OCI-LY1 (cell line): ENCODE measurements around the gene OR4F6.
"Not testable (repeated sequence)": the region's sequence is repeated elsewhere in the genome, so short reads cannot be mapped to it uniquely, and the experiment has no call there.

Source experiments
- H2AFZ ChIP-seq: fragments of 200-600 bp; sonication (generic), shearing (Covaris generic); 2 replicates; pipeline ENCODE4 v1.6.0; 2014; ENCODE audit warnings: antibody characterized with exemption, mild to moderate bottlenecking, low read length
- H3F3A ChIP-seq: fragments of 200-600 bp; sonication (generic), shearing (Covaris generic); 2 replicates; pipeline ENCODE4 v1.6.0; 2014; ENCODE audit warnings: mild to moderate bottlenecking, antibody characterized with exemption, low read length, moderate library complexity; ENCODE audit not compliant: insufficient read depth
- H3K27ac ChIP-seq: fragments of 200-600 bp; sonication (generic); 2 replicates; pipeline ENCODE4 v1.5.1; 2014; ENCODE audit warnings: low read length, mixed run types, mild to moderate bottlenecking, low read depth; ENCODE audit not compliant: poor library complexity, severe bottlenecking
- H3K27me3 ChIP-seq: fragments of 200-600 bp; sonication (generic); 2 replicates; pipeline ENCODE4 v1.6.0; 2014; ENCODE audit warnings: antibody characterized with exemption, mild to moderate bottlenecking, low read length, moderate library complexity; ENCODE audit not compliant: insufficient read depth
- H3K36me3 ChIP-seq: fragments of 200-600 bp; sonication (generic); 2 replicates; pipeline ENCODE4 v1.6.1; 2014; ENCODE audit warnings: mild to moderate bottlenecking, antibody characterized with exemption, low read length, moderate library complexity, mixed read lengths; ENCODE audit not compliant: insufficient read depth
- H3K4me1 ChIP-seq: fragments of 200-600 bp; sonication (generic); 2 replicates; pipeline ENCODE4 v1.5.1; 2014; ENCODE audit warnings: mild to moderate bottlenecking, low read length, moderate library complexity; ENCODE audit not compliant: insufficient read depth, severe bottlenecking
- H3K4me2 ChIP-seq: fragments of 200-600 bp; sonication (generic), shearing (Covaris generic); 2 replicates; pipeline ENCODE4 v1.6.1; 2014; ENCODE audit warnings: low read length
- H3K4me3 ChIP-seq: fragments of 200-600 bp; sonication (generic); 2 replicates; pipeline ENCODE4 v1.5.1; 2014; ENCODE audit warnings: low read length, low read depth, mild to moderate bottlenecking, mixed read lengths; ENCODE audit not compliant: poor library complexity, severe bottlenecking
- H3K79me2 ChIP-seq: fragments of 200-600 bp; shearing (Covaris generic); 2 replicates; pipeline ENCODE4 v1.6.1; 2016; ENCODE audit warnings: mixed run types, low read length, mixed read lengths; ENCODE audit not compliant: insufficient read depth
- H3K9ac ChIP-seq: fragments of 200-600 bp; sonication (generic), shearing (Covaris generic); 2 replicates; pipeline ENCODE4 v1.6.1; 2014; ENCODE audit warnings: mild to moderate bottlenecking, low read length, mixed read lengths
- H3K9me2 ChIP-seq: fragments of 200-600 bp; sonication (generic), shearing (Covaris generic); 2 replicates; pipeline ENCODE4 v1.6.1; 2014; ENCODE audit warnings: low read depth, mild to moderate bottlenecking, low read length, mixed read lengths
- H3K9me3 ChIP-seq: fragments of 200-600 bp; shearing (Covaris generic); 2 replicates; pipeline ENCODE4 v1.6.1; 2014; ENCODE audit warnings: low read length, mixed read lengths
- H4K20me1 ChIP-seq: fragments of 200-600 bp; sonication (generic), shearing (Covaris generic); 2 replicates; pipeline ENCODE4 v1.6.0; 2016; ENCODE audit warnings: mild to moderate bottlenecking, low read length; ENCODE audit not compliant: insufficient read depth
- EZH2 ChIP-seq: fragments of 200-600 bp; sonication (generic), shearing (Covaris generic); IDR thresholded peaks from 2 replicates; pipeline ENCODE4 v1.8.0; 2017; ENCODE audit warnings: borderline replicate concordance, mixed run types, mild to moderate bottlenecking, antibody characterized with exemption, low read length, moderate library complexity, mixed read lengths
- TF ChIP-seq, protein P1 (sequence below): fragments of 200-600 bp; sonication (generic), shearing (Covaris generic); IDR thresholded peaks from 2 replicates; pipeline ENCODE4 v1.5.1; 2017; ENCODE audit warnings: mild to moderate bottlenecking, antibody characterized with exemption, low read length, moderate library complexity, mixed read lengths

The OR4F6 gene

DNA sequence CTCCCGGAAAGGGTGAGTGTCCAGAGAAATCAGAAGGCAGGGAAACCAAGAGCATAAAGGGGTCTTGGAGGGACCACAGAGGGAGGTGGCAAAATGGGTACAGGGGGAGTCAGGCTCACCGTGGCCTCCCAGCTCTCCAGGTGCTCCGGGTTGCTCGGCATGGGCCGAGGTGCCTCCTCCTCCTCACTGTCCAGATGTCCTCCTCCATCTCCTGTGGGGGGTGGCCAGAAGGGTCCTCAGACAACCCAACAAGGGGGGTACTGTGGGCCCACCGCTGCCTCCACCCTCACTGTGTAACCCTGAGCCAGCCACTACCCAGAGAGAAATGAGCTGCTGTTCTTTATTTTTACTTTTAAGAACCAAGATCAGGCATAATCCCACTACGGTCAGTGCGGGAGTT lies 30.4 kb upstream of the OR4F6 start:
- Histone ChIP-seq H3K4me3 (no peak overlapping the region), H3F3A (no peaks in the 10 kb centered on the region), H2AFZ (no peak overlapping the region), H3K36me3 (no peaks in the 10 kb centered on the region), H3K9me3 (no peaks in the 10 kb centered on the region), H3K27ac (no peak overlapping the region), H3K27me3 (no peaks in the 10 kb centered on the region), H3K9me2 (no peaks in the 10 kb centered on the region), H4K20me1 (no peaks in the 10 kb centered on the region), H3K9ac (no peak overlapping the region), H3K4me2 (no peak overlapping the region), H3K4me1 (no peaks in the 10 kb centered on the region), H3K79me2 (no peaks in the 10 kb centered on the region)
- TF ChIP-seq EZH2: no peak
- TF ChIP-seq, protein P1, sequence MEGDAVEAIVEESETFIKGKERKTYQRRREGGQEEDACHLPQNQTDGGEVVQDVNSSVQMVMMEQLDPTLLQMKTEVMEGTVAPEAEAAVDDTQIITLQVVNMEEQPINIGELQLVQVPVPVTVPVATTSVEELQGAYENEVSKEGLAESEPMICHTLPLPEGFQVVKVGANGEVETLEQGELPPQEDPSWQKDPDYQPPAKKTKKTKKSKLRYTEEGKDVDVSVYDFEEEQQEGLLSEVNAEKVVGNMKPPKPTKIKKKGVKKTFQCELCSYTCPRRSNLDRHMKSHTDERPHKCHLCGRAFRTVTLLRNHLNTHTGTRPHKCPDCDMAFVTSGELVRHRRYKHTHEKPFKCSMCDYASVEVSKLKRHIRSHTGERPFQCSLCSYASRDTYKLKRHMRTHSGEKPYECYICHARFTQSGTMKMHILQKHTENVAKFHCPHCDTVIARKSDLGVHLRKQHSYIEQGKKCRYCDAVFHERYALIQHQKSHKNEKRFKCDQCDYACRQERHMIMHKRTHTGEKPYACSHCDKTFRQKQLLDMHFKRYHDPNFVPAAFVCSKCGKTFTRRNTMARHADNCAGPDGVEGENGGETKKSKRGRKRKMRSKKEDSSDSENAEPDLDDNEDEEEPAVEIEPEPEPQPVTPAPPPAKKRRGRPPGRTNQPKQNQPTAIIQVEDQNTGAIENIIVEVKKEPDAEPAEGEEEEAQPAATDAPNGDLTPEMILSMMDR: no peak

DNA sequence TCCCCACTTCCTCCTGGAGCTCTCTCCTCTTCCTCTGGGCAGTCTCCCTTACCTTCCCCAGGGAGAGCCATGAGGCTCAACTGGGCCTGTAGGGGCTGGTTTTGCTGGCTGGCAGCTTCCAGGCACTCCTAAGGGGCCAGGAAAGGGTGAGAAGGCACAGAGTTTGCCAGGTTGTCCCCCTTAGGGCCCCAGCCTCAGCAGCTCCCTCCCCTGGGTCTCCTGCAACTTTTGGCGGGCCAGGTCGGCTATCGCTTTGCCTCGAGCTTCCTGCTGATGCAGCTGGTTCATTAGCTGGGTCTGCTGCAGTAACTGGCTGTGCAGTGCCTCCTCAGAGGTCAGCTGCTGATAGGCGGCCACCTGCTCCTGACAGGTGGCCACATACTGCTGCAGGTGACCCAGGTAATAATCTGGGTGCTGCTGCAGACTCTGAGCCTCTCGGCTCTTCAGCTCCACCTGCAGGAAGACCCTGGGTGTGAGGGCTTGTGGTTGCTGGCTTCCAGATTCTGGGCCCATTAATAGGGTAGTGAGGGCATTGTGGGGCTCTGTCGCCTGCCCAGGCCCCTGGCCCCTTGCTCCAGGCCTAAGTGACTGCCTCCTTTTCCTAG lies 29.7 kb upstream of the OR4F6 start:
- TF ChIP-seq, protein P1: peak; percentile 52
- TF ChIP-seq EZH2: no peak
- Histone ChIP-seq H3K4me3 (no peak overlapping the region), H2AFZ (no peak overlapping the region), H3K27ac (no peak overlapping the region), H3K27me3 (no peaks in the 10 kb centered on the region), H3K9me3 (no peaks in the 10 kb centered on the region), H3K4me1 (no peaks in the 10 kb centered on the region), H3K36me3 (no peaks in the 10 kb centered on the region), H3K9me2 (no peaks in the 10 kb centered on the region), H3K79me2 (no peaks in the 10 kb centered on the region), H3F3A (no peaks in the 10 kb centered on the region), H4K20me1 (no peaks in the 10 kb centered on the region), H3K4me2 (no peak overlapping the region), H3K9ac (no peak overlapping the region)

DNA sequence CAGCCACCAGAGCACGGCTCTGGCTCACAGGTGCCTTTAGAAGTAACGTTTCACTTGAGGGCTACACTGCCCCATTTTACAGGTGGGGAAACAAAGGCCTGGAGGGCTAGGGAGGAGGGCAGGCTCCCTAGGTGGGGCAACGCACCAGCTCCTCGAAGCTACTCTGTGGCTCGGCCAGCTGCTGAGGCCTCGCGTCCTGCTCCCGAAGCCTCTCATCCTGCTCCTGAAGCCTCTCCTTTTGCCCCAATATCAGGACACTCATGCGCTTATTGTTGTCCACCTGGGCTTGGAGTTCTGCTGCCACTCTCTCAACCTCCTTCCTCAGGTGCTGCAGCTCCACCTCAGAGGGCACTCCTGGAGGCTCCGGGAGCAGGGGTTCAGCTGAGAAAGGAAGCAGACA lies 28.2 kb upstream of the OR4F6 start:
- Histone ChIP-seq H3K27me3 (no peaks in the 10 kb centered on the region), H3K4me3 (no peak overlapping the region), H3K9me3 (no peaks in the 10 kb centered on the region), H3K27ac (no peak overlapping the region), H2AFZ (no peak overlapping the region), H3K4me2 (no peak overlapping the region), H3K4me1 (no peaks in the 10 kb centered on the region), H3F3A (no peaks in the 10 kb centered on the region), H3K36me3 (no peaks in the 10 kb centered on the region), H3K9ac (no peak overlapping the region), H3K79me2 (no peaks in the 10 kb centered on the region), H4K20me1 (no peaks in the 10 kb centered on the region), H3K9me2 (no peaks in the 10 kb centered on the region)
- no peak for TF ChIP-seq EZH2
- TF ChIP-seq, protein P1: no peak

DNA sequence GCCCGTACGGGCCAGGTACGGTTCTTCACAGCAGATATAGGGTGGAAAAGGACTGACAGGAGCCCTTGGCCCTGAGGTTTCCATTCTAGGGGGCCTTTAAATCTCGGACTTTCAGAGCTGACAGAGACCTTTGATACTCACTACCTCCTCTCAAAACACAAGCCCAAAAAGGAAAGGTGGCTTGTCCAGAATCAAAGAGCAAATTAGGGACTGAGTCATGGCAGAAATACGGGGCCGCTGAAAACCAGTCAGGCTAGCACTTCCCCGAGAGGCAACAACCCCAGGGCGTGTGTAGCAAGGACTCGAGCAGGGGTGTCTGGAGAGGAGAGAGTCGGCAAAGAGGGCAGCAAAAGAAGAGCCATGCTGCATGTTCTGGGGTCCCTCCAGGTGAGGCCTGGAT lies 24.7 kb upstream of the OR4F6 start:
- not testable (repeated sequence) for H3K4me3 ChIP-seq, H3K79me2 ChIP-seq, H4K20me1 ChIP-seq, H3K4me2 ChIP-seq, H3K36me3 ChIP-seq, H3K9me3 ChIP-seq, H2AFZ ChIP-seq, H3F3A ChIP-seq, H3K9me2 ChIP-seq, H3K9ac ChIP-seq, H3K27me3 ChIP-seq, H3K27ac ChIP-seq, H3K4me1 ChIP-seq

DNA sequence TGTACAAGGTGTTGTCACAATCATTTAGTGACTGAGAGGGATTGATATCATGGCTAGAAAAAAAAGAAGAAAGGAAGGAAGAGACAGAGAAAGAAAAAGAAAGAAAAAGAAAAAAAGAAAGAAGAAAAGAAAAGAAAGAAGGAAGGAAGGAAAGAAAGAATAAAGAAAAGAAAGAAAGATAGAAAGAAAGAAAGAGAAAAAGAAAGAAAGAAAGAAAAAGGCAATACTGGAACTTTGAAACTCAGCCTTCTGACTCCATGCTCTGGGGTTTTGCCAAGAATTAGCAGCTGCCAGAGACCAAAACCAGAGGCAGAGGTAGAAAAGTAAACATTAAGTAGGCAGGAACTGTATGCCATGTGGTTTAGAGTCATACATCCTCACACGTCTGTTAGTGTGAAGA lies 23.1 kb upstream of the OR4F6 start:
- H3F3A ChIP-seq, H3K36me3 ChIP-seq: not testable (repeated sequence)

More for the DNA sequence above, 23.1 kb upstream of the OR4F6 start:
- not testable (repeated sequence) for H3K79me2 ChIP-seq, H3K9ac ChIP-seq, H3K9me2 ChIP-seq, H3K9me3 ChIP-seq, H3K4me3 ChIP-seq, H4K20me1 ChIP-seq, H3K4me1 ChIP-seq, H2AFZ ChIP-seq, H3K4me2 ChIP-seq, H3K27ac ChIP-seq, H3K27me3 ChIP-seq
